CMK (cell line): ENCODE measurements around the gene BAG3.
"Not testable (repeated sequence)": the region's sequence is repeated elsewhere in the genome, so short reads cannot be mapped to it uniquely, and the experiment has no call there.

Source experiments
- DNase-seq: peaks from one replicate; pipeline ENCODE4 v3.0.0-alpha.2; 2010; ENCODE audit warnings: low read depth

Gene BAG3

GRCh38 chr10:119694608-119695007 is 43.4 kb downstream of the BAG3 start:
- DNase-seq, result no peak

- no peak for DNase-seq
Measured at GRCh38 chr10:119700321-119700954, 49.3 kb downstream of the BAG3 start.

- DNase-seq, result no peak
Measured at GRCh38 chr10:119701861-119702260, 50.7 kb downstream of the BAG3 start.

GRCh38 chr10:119702583-119702982 is 51.4 kb downstream of the BAG3 start:
- DNase-seq, result no peak

- no peak for DNase-seq
Measured at GRCh38 chr10:119703903-119704508, 52.8 kb downstream of the BAG3 start.

GRCh38 chr10:119705434-119705831 is 54.3 kb downstream of the BAG3 start:
- DNase-seq, result no peak

- DNase-seq, result no peak
Measured at GRCh38 chr10:119706521-119707278, 55.5 kb downstream of the BAG3 start.

GRCh38 chr10:119707331-119707730 is 56.2 kb downstream of the BAG3 start:
- DNase-seq, result not testable (repeated sequence)

- not testable (repeated sequence) for DNase-seq
Measured at GRCh38 chr10:119710935-119711334, 59.8 kb downstream of the BAG3 start.

- no peak for DNase-seq
Measured at GRCh38 chr10:119713744-119714483, 62.7 kb downstream of the BAG3 start.

GRCh38 chr10:119714484-119714816 is 63.3 kb downstream of the BAG3 start:
- DNase-seq, result no peak

- DNase-seq, result no peak
Measured at GRCh38 chr10:119715628-119716505, 64.7 kb downstream of the BAG3 start.

- DNase-seq, result no peak
Measured at GRCh38 chr10:119723161-119723560, 72.0 kb downstream of the BAG3 start.

GRCh38 chr10:119723624-119724023 is 72.4 kb downstream of the BAG3 start:
- DNase-seq, result no peak

GRCh38 chr10:119724593-119725516 is 73.7 kb downstream of the BAG3 start:
- DNase-seq, result peak; percentile 32

- no peak for DNase-seq
Measured at GRCh38 chr10:119725517-119725827, 74.3 kb downstream of the BAG3 start.

GRCh38 chr10:119725828-119726675 is 74.9 kb downstream of the BAG3 start, which contains the start of gene INPP5F:
TSS of gene INPP5F (plus strand) at chr10:119726050. CDS start at chr10:119726263, 213 bp downstream.
- DNase-seq, result peak; percentile 88

GRCh38 chr10:119726676-119727261 is 75.6 kb downstream of the BAG3 start:
- DNase-seq, result no peak
